ENCODE data around the gene AKIRIN1.
"Not testable (repeated sequence)": the region's sequence is repeated elsewhere in the genome, so short reads cannot be mapped to it uniquely, and the experiment has no call there.

DNA sequence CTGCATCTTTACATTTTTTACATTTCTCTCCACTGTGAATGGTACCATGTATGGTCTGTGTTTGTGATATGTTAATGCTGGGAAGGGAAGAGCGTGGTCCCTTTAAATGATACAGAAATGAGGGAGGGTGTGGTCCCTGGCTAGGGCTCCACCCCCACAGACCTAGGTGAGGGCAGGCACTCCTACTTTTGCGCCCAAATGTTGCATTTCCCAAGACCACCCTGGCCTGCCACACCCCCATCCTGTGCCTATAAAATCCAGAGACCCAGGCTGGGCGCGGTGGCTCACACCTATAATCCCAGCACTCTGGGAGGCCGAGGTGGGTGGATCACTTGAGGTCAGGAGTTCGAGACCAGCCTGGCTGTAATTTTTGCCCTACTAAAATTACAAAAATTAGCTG is 17.9 kb upstream of the AKIRIN1 start:
- not testable (repeated sequence) for TF ChIP-seq EZH2phosphoT487 (IDR thresholded peaks at IDR 0.05; ENCODE audit: borderline replicate concordance)
- TF ChIP-seq, protein P1, sequence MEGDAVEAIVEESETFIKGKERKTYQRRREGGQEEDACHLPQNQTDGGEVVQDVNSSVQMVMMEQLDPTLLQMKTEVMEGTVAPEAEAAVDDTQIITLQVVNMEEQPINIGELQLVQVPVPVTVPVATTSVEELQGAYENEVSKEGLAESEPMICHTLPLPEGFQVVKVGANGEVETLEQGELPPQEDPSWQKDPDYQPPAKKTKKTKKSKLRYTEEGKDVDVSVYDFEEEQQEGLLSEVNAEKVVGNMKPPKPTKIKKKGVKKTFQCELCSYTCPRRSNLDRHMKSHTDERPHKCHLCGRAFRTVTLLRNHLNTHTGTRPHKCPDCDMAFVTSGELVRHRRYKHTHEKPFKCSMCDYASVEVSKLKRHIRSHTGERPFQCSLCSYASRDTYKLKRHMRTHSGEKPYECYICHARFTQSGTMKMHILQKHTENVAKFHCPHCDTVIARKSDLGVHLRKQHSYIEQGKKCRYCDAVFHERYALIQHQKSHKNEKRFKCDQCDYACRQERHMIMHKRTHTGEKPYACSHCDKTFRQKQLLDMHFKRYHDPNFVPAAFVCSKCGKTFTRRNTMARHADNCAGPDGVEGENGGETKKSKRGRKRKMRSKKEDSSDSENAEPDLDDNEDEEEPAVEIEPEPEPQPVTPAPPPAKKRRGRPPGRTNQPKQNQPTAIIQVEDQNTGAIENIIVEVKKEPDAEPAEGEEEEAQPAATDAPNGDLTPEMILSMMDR (conservative IDR thresholded peaks at IDR 0.05; ENCODE audit: low read length) = not testable (repeated sequence)
